Vagina (tissue), 2 donors: ENCODE measurements around the gene MAN2B2.

Experiments
- CTCF ChIP-seq, 3 experiments: fragments of 450-650 bp in 2 of 3; fragments of 200-600 bp in 1 of 3; sonication (generic) in 1 of 3; IDR thresholded peaks; one replicate each; pipeline ENCODE4 v1.5.1; 2017 to 2019; ENCODE audit warnings: antibody characterized with exemption in 3 of 3, mild to moderate bottlenecking in 2 of 3, moderate library complexity in 2 of 3
- POLR2A ChIP-seq, 2 donors: fragments of 450-650 bp; IDR thresholded peaks; one replicate each; pipeline ENCODE4 v1.6.1; 2017; ENCODE audit warnings: antibody characterized with exemption in 2 of 2, mild to moderate bottlenecking in 2 of 2, moderate library complexity in 2 of 2
- POLR2AphosphoS5 ChIP-seq, 2 donors: sonication (generic); formaldehyde crosslinking; IDR thresholded peaks; one replicate each; pipeline ENCODE4 v1.9.0; 2017; ENCODE audit warnings: antibody characterized with exemption in 2 of 2, mild to moderate bottlenecking in 2 of 2, low read depth in 1 of 2; ENCODE audit not compliant: insufficient read depth in 1 of 2

- TF ChIP-seq CTCF (IDR thresholded peaks at IDR 0.05) (no peak), POLR2A (IDR thresholded peaks at IDR 0.05) (no peak), POLR2AphosphoS5 (IDR thresholded peaks at IDR 0.05; ENCODE audit: insufficient read depth in 1 of 2, low read depth in 1 of 2) (no peak)
These were observed 26.1 kb upstream of the MAN2B2 start for GRCh38 chr4:6548882-6549230.
